GM21723 (cell line): ENCODE results near the gene SFTPD.
"Not testable (repeated sequence)": the region's sequence is repeated elsewhere in the genome, so short reads cannot be mapped to it uniquely, and the experiment has no call there.

ENCODE experiments used
- ATAC-seq: cut with Tn5 transposase; IDR thresholded peaks from one replicate; pipeline ENCODE4 v1.9.1; 2021; ENCODE audit warnings: mild to moderate bottlenecking, moderate library complexity; ENCODE audit not compliant: unreplicated experiment

SFTPD gene

DNA sequence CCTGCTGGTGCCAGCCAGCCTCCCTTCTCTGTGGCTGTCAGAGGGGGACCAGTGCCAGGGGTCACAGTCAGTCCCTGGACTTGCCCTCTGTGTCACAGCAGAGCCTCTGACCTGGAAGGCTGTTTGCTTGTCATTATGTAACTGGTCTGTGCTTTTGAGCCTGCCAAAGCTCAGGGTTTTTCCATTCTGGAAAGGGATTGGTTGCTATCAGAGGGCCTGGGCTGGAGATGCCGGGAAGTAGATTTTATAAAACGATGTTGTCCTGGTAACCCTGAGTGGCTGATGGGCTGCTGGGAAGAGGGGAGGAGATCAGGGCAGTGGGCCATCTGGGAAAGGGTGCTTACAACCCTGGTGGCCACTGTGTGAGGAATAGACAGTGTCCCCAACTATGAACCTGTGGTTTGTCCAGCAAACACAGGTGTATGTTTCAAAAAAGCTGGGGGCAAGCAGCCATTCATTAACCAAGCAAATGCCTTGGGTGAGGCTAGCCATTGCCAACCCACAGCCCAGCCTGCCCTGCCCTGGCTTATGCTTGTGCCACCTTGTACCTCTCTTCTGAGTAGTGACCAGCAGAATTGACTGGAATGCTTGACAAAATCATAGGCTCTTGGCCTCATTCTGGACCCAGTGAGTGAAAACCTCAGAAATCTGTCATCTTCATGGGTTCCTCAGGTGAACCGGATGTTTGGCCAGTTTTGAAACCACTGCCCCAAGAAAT is 21.6 kb downstream of the SFTPD start:
- ATAC-seq, result no peak

DNA sequence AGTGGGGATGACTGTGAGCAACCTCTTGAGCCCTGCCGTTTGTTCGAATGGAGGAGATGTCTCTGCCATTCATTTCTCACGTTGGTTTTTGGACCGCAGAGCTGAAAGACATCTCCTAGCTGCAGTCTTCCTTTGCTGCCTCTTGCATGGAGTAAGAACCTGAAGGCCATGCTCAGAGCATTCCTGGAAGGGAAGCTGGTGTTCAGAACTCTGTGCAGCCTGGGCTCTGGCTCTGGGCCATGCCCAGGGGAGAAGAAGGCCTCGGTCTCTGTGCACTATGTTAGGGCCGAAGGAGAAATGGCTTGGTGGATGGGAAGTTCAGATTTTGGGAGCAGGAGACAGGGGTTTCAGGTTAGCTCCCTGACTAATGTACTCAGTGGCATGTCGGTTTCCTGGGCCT is 22.9 kb downstream of the SFTPD start:
- no peak for ATAC-seq

- no peak for ATAC-seq
Observed at GRCh38 chr10:79925614-79926013, 23.3 kb downstream of the SFTPD start.

DNA sequence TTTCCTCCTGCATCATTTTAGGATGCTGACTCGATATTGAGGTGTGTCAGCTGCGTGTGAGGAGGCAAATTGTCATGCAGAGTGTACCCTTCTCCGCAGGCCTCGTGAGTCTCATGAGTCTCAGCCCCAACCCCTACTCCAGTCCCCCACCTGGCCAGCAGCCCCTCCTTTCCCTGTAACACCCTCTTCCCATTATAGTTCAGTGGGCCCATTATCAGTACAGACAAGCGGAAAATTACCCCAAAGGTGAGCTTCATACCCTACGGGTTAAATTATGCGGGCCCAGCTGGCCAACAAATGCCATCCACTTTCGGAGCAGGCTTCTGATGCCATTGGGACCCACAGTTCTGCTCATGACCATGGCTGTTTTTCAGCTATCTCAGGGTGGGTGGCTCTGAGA is 25.2 kb downstream of the SFTPD start:
- ATAC-seq, result no peak

- ATAC-seq, result no peak
Observed at GRCh38 chr10:79923145-79923544, 25.8 kb downstream of the SFTPD start.

GRCh38 chr10:79922011-79922412 is 26.9 kb downstream of the SFTPD start:
- not testable (repeated sequence) for ATAC-seq

- ATAC-seq, result not testable (repeated sequence)
Observed at GRCh38 chr10:79915838-79916237, 33.1 kb downstream of the SFTPD start.

- ATAC-seq, result not testable (repeated sequence)
Observed at GRCh38 chr10:79914512-79914911, 34.4 kb downstream of the SFTPD start.

GRCh38 chr10:79910836-79911235 is 38.1 kb downstream of the SFTPD start:
- no peak for ATAC-seq

- no peak for ATAC-seq
Observed at GRCh38 chr10:79910344-79910743, 38.6 kb downstream of the SFTPD start.

- ATAC-seq, result no peak
Observed at GRCh38 chr10:79905322-79906314, 43.3 kb downstream of the SFTPD start.

DNA sequence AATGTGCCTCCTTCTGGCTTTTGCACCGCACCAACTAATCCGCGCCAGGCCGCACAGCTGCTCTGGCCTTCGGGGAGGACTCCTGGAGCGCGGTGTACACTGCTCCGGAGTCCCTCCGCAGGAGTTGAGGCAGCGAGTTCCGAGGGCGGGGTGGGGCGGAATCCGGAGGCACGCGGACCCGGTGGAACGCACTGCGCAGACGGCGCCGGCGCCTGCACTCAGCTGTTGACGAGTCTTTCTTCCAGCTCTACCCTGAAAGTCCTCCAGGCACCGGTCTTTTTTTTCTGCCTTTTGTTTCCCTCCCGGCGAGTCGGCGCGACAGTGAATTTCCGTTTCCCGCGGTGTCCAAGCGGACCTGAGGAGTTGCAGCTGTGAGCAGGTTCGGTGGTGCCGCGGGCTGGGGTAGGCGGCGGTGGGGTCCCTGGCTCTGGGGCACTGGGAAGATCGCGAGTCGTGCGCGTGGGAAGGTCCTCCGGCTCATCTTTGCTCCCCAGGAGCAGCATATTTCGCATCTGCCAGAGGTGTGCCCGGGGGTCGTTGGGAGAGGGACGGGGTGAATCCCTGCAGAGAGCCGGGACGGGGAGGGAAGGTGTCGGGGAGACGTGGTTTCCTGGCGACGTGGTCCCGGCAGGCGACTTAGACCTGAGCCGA is 44.1 kb downstream of the SFTPD start:
- peak; percentile 74 for ATAC-seq

- not testable (repeated sequence) for ATAC-seq
Observed at GRCh38 chr10:79901571-79901970, 47.3 kb downstream of the SFTPD start.

- ATAC-seq, result no peak
Observed at GRCh38 chr10:79898597-79899325, 50.1 kb downstream of the SFTPD start.

GRCh38 chr10:79892896-79893295 is 56.0 kb downstream of the SFTPD start:
- not testable (repeated sequence) for ATAC-seq

- ATAC-seq, result no peak
Observed at GRCh38 chr10:79890469-79890868, 58.4 kb downstream of the SFTPD start.

DNA sequence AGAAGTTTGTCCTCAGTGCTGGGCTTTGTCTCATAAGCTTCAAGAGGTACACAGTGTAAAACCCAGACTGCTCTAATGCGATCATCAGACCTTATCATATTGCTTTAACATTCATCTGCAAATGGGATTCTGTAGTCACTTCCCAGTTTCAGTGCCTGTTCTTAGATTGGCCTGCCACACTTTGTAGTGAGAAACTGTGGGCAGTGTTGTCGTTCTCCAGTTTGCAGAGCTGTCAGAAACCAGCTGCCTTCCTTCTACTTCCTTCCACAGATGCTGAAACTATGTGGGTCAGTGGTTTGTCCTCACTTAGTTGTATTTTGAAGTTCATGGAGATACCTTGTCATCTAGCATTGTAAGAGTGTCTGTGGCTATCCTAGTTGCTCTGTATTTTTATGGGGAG is 59.9 kb downstream of the SFTPD start:
- not testable (repeated sequence) for ATAC-seq
